Measurements from ENCODE around the gene TRRAP.

Gene TRRAP

GRCh38 chr7:99006739-99007424 lies 128.6 kb downstream of the TRRAP start:
- DNase-seq (ENCODE audit: low read depth) = no peak

- DNase-seq (ENCODE audit: low read depth) = no peak
These were observed 129.9 kb downstream of the TRRAP start for GRCh38 chr7:99008181-99008631.

GRCh38 chr7:99008921-99009530 lies 130.7 kb downstream of the TRRAP start:
- no peak for DNase-seq (ENCODE audit: low read depth)

- no peak for DNase-seq (ENCODE audit: low read depth)
These were observed 131.9 kb downstream of the TRRAP start for GRCh38 chr7:99010281-99010680.

- DNase-seq (ENCODE audit: low read depth) = no peak
These were observed 133.0 kb downstream of the TRRAP start for GRCh38 chr7:99011341-99011705.

- no peak for DNase-seq (ENCODE audit: low read depth)
These were observed 133.5 kb downstream of the TRRAP start for GRCh38 chr7:99011706-99012404.

GRCh38 chr7:99012722-99013121 lies 134.4 kb downstream of the TRRAP start:
- DNase-seq (ENCODE audit: low read depth) = no peak

GRCh38 chr7:99013266-99014112 lies 135.2 kb downstream of the TRRAP start:
- DNase-seq (ENCODE audit: low read depth) = no peak

GRCh38 chr7:99014113-99014985 lies 136.0 kb downstream of the TRRAP start:
- DNase-seq (ENCODE audit: low read depth) = no peak

GRCh38 chr7:99016196-99016595 lies 137.9 kb downstream of the TRRAP start:
- DNase-seq (ENCODE audit: low read depth) = no peak

GRCh38 chr7:99019523-99020412 lies 141.4 kb downstream of the TRRAP start:
- DNase-seq (ENCODE audit: low read depth) = no peak

- DNase-seq (ENCODE audit: low read depth) = no peak
These were observed 142.0 kb downstream of the TRRAP start for GRCh38 chr7:99020413-99020715.

- peak; percentile 18 for DNase-seq (ENCODE audit: low read depth)
These were observed 143.7 kb downstream of the TRRAP start for GRCh38 chr7:99021941-99022560.

- peak; percentile 73 for DNase-seq (ENCODE audit: low read depth)
These were observed 145.7 kb downstream of the TRRAP start for GRCh38 chr7:99024066-99024465.

- no peak for DNase-seq (ENCODE audit: low read depth)
These were observed 148.9 kb downstream of the TRRAP start for GRCh38 chr7:99027241-99027640.

- no peak for DNase-seq (ENCODE audit: low read depth)
These were observed 149.5 kb downstream of the TRRAP start for GRCh38 chr7:99027841-99028240.

- DNase-seq (ENCODE audit: low read depth) = no peak
These were observed 150.1 kb downstream of the TRRAP start for GRCh38 chr7:99028261-99028973.

- no peak for DNase-seq (ENCODE audit: low read depth)
These were observed 151.4 kb downstream of the TRRAP start for GRCh38 chr7:99029466-99030435.
